SH-SY5Y (cell line): Measurements from ENCODE around the gene VPS33B.

Source experiments
- GATA2 ChIP-seq: IDR thresholded peaks from 2 replicates; pipeline ENCODE4 v1.6.1; 2011; ENCODE audit warnings: mild to moderate bottlenecking, low read depth, low read length
- GATA3 ChIP-seq: IDR thresholded peaks from 2 replicates; pipeline ENCODE4 v1.6.1; 2011; ENCODE audit warnings: low read depth, mild to moderate bottlenecking, low read length, moderate library complexity

- TF ChIP-seq GATA2 (no peak), GATA3 (no peak)
Measured at GRCh38 chr15:90979582-90979981, 42.8 kb downstream of the VPS33B start.
